IPS-18c (cell line): Measurements from ENCODE around the gene CX3CR1.

Experiments
- H3K4me3 ChIP-seq: 2 replicates; pipeline ENCODE4 v1.7.0; 2013; ENCODE audit warnings: low read depth, mild to moderate bottlenecking, low read length, moderate library complexity; ENCODE audit not compliant: insufficient read depth
- H3K9me3 ChIP-seq: one replicate; pipeline ENCODE4 v1.6.1; 2013; ENCODE audit warnings: mild to moderate bottlenecking, low read length, moderate library complexity; ENCODE audit not compliant: control insufficient read depth, insufficient read depth

Gene CX3CR1

GRCh38 chr3:39296197-39297077 is 16.6 kb upstream of the CX3CR1 start:
- Histone ChIP-seq H3K4me3 (no peak overlapping the region), H3K9me3 (no peaks in the 10 kb centered on the region)

GRCh38 chr3:39295184-39295775 is 15.4 kb upstream of the CX3CR1 start:
- no peak overlapping the region for H3K4me3 ChIP-seq
- H3K9me3 ChIP-seq = no peaks in the 10 kb centered on the region

DNA sequence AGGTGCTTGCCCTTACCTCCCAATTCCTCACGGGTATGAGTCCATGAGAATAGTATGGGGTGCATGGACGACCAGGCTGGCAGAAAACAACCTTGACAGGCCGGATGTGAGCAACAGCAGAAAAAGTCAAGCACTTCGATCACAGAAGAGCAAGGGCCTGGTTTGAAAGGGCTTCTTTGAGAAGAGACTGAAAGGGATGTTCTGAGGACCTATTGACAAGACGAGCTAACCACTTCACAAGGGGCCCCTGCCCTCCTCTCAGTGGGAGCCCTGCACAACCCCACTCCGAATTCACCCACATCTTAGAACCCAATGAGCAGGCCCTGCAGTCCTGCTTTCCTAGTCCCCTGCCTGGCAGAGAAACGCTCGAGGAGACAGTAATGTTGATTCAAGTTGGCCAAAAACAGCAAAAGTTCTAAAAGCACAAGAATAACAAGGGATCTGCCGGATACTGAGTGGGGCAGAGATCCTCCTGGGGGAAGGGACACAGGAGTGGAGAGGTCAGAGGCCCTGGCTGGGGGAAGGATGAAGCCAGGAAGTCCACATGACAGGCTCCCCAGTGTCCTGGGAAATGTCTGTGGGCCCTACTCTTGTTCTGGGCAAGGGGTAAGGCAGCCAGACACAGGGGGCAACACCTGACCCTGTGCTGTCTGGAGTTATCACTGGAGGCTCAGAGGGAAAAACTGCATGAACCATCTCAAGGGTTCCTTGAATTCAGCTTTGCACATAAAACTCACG is 14.8 kb upstream of the CX3CR1 start:
- Histone ChIP-seq H3K9me3 (no peaks in the 10 kb centered on the region), H3K4me3 (no peak overlapping the region)

- no peak overlapping the region for H3K4me3 ChIP-seq
- no peaks in the 10 kb centered on the region for H3K9me3 ChIP-seq
Measured at GRCh38 chr3:39292961-39293360, 13.1 kb upstream of the CX3CR1 start.

GRCh38 chr3:39291903-39292329 is 12.1 kb upstream of the CX3CR1 start:
- no peaks in the 10 kb centered on the region for H3K9me3 ChIP-seq
- no peak overlapping the region for H3K4me3 ChIP-seq

DNA sequence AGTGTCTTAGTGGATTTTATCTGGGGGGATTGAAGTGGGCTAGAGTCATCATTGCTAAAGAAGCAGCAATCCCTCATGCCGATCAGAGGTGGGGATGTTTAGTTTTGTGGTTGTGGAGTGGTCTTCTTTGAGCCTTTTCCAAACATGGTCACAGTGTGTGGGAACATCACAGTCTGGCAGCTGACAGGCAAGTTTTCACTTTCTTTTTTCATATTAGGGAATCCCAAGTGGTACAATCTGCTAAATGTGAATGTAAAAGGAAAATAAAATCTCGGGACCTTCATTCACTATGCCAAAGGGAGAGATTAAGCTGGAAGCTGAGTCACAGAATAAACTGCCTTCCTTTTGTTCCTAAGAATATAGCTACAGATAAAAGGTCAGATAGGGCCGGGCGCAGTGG is 10.4 kb upstream of the CX3CR1 start:
- H3K9me3 ChIP-seq = no peaks in the 10 kb centered on the region
- H3K4me3 ChIP-seq = no peak overlapping the region

DNA sequence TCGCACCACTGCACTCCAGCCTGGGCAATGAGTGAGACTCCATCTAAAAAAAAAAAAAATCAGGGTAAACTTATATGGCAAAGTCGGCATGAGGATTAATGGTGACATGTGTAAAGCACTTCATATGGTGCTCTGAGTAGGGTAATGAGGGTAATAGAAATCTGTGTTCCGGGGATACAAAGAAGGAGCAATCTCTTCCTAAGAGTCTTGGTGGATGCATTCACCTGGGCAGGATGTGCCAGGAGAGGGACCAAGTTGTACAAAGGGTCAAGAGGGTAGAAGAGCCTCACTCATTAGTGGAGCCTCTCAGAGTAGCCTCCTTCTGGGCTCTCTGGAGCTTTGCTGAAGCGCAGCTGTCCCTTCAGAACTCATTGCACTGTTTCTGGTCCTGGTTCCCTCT is 9.3 kb upstream of the CX3CR1 start:
- Histone ChIP-seq H3K9me3 (no peaks in the 10 kb centered on the region), H3K4me3 (no peak overlapping the region)

DNA sequence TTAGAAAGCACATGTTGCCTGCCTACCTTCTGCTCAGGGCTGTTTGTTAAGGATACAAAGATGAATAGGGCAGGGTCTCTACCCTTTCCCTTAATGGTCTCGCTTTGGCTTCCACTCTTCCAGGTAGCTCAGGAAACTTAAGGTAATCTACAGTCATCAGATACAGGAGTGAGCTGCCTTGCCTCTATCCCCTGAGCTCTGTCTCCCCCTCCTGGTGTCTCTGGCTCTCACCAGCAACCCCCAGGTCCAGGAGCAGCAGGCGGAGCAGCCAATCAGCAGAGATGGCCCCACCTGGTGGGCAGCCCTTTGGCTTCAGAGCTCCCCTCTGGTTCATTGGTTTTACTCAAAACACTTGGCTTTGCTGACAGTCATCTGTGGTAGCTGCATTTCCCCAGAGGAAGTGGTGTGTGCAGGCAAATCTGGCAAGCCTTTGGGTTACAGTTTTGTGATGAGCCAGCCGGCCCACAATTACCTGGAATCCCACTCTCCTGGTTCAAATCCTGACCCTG is 8.5 kb upstream of the CX3CR1 start:
- H3K9me3 ChIP-seq = no peaks in the 10 kb centered on the region

DNA sequence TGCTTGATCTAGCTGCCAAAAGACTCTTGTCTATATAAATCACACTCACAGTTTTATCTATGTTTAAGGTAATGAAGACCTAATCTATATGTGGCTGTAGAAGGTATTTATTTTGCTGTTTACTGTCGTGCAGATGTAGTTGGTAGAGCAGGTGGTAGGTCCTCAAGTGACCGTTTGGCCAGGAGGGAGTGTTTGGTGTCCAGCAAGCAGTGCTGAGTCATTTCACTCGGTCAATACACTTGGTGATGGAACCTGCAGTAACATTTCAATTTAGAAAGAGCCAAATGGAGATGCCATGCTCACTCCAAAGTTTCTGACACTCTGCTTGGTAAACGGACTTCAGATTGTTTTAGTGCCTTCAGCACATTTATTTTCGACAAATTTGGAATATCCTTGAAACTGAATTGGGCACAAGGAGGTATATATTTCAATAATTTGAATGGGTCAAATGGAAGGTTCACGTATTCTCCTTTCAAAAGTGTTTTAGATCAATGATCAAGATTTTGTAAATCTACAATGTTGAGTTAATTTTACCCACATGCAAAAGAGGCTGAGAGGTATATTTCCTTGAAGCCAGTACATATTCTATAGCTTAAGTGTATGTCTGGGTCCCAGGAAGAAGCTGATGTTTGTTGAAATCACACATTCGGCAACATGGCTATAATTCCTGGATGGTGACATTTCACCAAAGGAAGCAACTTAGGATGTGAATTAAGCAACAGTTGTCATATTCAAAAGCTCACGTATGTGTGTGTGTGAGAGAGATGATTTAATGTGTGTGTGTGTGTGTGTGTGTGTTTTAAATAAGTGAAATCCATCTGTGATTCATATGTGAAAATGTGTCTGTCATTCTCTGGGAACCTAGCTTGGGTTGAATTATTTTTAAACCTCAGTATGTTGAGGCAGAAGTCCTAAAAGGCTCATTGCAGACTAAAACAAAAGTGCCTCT is 7.7 kb upstream of the CX3CR1 start:
- no peaks in the 10 kb centered on the region for H3K9me3 ChIP-seq
- H3K4me3 ChIP-seq = no peak overlapping the region

More for the DNA sequence above, 8.5 kb upstream of the CX3CR1 start:
- no peak overlapping the region for H3K4me3 ChIP-seq

- Histone ChIP-seq H3K4me3 (no peak overlapping the region), H3K9me3 (no peaks in the 10 kb centered on the region)
Measured at GRCh38 chr3:39286771-39287170, 6.9 kb upstream of the CX3CR1 start.

DNA sequence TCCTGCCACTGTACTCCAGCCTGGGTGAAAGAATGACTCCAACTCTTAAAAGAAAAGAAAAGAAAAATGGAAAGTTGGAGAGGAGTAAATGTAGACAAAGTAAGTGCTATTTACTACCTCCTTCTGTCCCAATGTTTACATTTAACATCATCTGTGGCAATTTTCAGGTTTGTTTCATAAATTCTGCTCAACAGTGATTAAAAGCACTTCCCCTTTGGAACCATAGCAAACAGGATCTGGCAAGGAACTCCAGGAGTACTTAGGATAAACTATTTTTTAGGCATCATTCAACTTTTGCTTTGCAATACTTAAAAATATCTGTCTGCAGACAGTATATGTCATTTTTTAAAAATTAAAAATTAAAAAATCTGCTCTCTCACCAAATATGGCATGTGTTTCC is 5.5 kb upstream of the CX3CR1 start:
- Histone ChIP-seq H3K9me3 (no peaks in the 10 kb centered on the region), H3K4me3 (no peak overlapping the region)

DNA sequence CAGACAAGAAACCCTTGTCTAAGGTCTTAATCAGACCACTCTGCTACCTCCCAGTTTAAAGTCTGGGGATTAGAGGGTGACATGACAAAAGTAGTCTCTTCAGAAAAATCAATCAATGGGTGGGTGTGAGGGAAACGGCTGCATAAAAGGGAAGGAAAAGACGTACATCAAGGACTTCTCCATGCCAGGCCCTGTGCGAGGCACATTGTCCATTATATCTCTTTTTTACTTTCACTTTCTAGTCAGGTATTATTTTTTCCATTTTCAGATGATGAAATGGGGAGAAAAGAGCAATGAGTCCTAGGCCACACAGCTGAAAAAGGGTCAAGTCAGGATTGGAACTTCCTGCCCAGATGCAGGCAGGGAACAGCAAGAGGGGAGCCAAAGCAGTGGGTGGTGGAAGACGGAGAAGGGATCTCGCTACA is 4.6 kb upstream of the CX3CR1 start:
- no peaks in the 10 kb centered on the region for H3K9me3 ChIP-seq
- H3K4me3 ChIP-seq = no peak overlapping the region

- Histone ChIP-seq H3K4me3 (no peak overlapping the region), H3K9me3 (peaks cover 2% of the 10 kb centered on the region)
Measured at GRCh38 chr3:39282057-39282456, 2.2 kb upstream of the CX3CR1 start.

DNA sequence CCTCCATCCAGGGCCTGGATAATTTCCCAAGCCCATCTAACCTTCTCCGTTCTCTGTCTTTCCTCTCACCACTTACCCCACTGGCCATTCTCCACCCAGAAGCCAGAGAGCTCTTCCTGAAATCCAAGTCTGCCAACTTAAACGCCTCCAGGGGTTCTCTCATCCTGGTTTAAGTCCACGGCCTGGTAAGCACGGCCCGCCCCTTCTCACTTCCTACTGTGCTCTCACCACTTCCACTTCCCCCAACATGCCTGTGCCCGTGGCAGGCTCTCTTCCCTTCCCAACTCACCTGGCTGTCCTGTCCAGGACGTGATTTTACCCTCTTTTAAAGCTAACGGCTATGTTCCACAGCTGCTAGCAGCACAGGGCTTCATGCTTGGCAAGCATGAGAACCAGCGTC is 1.7 kb upstream of the CX3CR1 start:
- H3K9me3 ChIP-seq = peaks cover 2% of the 10 kb centered on the region
- no peak overlapping the region for H3K4me3 ChIP-seq

DNA sequence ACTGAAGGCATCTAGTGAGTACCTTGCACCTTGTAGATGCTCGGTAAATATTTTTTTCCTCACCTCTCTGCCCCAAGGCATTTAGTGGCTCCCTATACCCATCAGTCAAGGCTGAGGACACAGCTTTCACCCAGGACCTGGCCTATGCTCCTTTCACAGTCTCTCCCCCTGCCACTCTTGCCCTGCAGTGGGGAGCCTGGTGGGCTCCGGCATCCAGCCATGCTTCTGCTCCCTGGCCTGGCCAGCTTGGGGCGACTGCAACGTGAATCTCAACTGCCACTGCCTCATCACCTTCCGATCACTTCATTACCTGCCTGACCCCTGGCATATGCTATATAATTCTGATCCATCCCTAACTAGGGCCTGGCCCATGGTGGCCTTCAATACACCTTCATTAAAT is 735 bp upstream of the CX3CR1 start:
- Histone ChIP-seq H3K9me3 (peaks cover 2% of the 10 kb centered on the region), H3K4me3 (no peak overlapping the region)

- peaks cover 2% of the 10 kb centered on the region for H3K9me3 ChIP-seq
Measured at GRCh38 chr3:39278616-39278935, 1.3 kb downstream of the CX3CR1 start.

More at GRCh38 chr3:39278616-39278935, 1.3 kb downstream of the CX3CR1 start:
- H3K4me3 ChIP-seq = no peak overlapping the region
